ENCODE measurements around the gene VWA3B. TPM values are rescaled to one million over a fixed set of nuclear protein-coding genes. Genes with fewer than 3 reads are reported as not detected.
"Not testable (repeated sequence)": the region's sequence is repeated elsewhere in the genome, so short reads cannot be mapped to it uniquely, and the experiment has no call there.

VWA3B gene
- total RNA-seq, 1 experiment from 2014 or later, result not detected

DNA sequence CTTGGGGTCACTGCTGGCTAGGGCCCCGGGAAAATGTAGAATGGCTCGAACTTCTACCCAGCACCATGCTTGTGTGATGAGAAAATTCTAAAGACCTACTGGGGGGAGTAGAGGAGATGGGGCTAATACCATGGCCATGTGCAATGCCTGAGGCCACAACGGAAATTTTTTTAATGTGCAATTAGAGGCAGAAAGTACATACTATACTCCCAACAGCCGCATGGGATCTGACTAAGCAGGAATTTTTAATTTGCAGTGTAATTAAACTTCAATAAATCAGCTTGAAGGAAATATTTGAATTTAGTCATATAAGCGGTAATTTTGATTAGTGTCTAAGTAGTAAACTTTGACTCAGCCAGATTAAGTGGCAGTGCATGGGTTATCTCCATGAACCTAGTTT is 206.1 kb downstream of the VWA3B start:
- Histone ChIP-seq H3K4me1 (no peaks in the 10 kb centered on the region), H3K4me3 (no peak overlapping the region), H3K36me3 (no peaks in the 10 kb centered on the region), H3K9me3 (replicated peaks) (no peaks in the 10 kb centered on the region), H3K27me3 (peaks cover 7% of the 10 kb centered on the region; the same call in 1 of the 2 replicates), H3K27ac (no peak overlapping the region)
- DNase-seq, result no peak

DNA sequence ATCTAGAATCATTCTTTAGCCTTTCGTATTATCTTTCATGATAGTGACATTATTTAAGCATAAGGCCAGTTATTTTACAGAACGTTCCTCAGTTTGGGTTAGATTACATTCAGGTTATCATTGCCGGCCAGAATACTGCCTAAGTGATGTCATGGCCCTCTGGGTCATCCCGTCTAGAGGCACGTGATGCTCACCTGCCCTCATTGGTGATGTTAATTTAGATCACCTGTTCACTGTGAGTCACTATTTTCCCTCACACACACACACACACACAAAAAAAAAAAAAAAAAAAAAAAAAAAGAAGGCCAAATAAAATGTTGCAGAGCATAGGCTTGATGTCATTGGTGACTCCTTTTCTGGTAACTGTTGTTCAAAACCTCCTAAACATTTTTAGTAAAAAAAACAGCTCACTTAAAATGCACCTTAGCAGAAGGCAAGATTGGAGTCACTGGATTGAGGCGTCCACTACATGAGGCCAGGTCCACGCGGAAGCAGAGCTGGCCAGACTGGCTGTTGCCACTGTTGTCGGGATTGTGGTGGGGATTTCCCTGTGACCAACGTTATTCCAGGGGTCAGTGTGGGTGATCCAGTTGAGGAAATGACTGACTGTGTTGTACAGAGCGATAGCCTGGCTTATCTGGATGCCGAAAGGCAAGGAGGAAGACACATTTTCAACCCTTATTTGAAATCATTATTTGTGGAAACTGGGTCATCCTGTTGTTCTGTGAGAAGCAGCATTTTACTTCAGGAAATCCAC is 207.1 kb downstream of the VWA3B start:
- Histone ChIP-seq H3K9me3 (replicated peaks) (no peaks in the 10 kb centered on the region), H3K36me3 (no peaks in the 10 kb centered on the region), H3K27me3 (peaks cover 7% of the 10 kb centered on the region; the same call in 1 of the 2 replicates), H3K27ac (no peak overlapping the region), H3K4me3 (no peak overlapping the region), H3K4me1 (no peaks in the 10 kb centered on the region)
- no peak for DNase-seq

DNA sequence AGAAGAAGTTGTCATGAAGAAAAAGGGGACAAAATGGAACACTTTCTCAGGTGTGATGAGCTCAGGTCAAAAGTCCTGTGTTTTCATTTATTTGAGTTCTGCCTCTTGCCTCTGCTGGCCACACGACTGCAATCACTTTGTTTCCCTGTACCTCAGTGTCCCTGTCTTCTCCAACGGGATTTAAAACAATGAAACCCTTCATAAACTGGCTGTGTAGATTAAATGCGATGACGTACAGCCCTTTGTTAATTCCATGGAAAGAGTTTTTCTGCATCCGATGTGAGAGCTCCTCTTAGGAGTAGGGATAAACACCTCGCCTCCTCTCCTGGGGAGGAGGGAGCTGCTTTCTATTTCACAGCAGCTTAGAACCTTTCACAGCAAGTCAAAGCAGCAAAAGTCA is 207.7 kb downstream of the VWA3B start:
- no peak overlapping the region for H3K27ac ChIP-seq
- H3K36me3 ChIP-seq, result no peaks in the 10 kb centered on the region
- no peaks in the 10 kb centered on the region for H3K4me1 ChIP-seq
- DNase-seq, result no peak
- H3K9me3 ChIP-seq (replicated peaks), result no peaks in the 10 kb centered on the region
- peaks cover 7% of the 10 kb centered on the region; the same call in 1 of the 2 replicates for H3K27me3 ChIP-seq
- H3K4me3 ChIP-seq, result no peak overlapping the region

DNA sequence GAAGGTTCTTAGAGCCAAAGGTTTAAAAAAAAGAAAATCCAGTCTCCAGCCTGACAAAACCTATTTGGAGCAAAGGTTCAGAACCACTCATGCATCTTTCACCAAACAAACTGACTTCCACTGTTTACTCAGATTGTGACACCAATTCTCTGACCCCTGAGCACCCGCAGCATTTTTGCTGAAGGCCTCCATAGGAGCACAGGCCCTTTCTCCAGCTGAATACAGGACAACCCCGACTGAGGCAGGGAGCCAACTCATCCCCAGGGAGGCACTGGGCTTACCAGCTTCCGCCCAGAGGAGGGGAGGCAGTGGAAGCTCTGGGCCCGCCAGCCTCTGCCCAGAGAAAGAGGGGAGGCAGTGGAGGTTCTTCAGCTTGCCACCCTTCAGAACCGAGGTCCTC is 208.3 kb downstream of the VWA3B start:
- Histone ChIP-seq H3K27me3 (peaks cover 7% of the 10 kb centered on the region; the same call in 1 of the 2 replicates), H3K36me3 (no peaks in the 10 kb centered on the region), H3K27ac (no peak overlapping the region), H3K4me3 (no peak overlapping the region), H3K9me3 (replicated peaks) (no peaks in the 10 kb centered on the region), H3K4me1 (no peaks in the 10 kb centered on the region)
- no peak for DNase-seq

- no peak overlapping the region for H3K4me3 ChIP-seq
- H3K27ac ChIP-seq, result no peak overlapping the region
- no peaks in the 10 kb centered on the region for H3K36me3 ChIP-seq
- H3K4me1 ChIP-seq, result no peaks in the 10 kb centered on the region
- no peaks in the 10 kb centered on the region for H3K9me3 ChIP-seq (replicated peaks)
- peaks cover 7% of the 10 kb centered on the region; the same call in 1 of the 2 replicates for H3K27me3 ChIP-seq
- DNase-seq, result peak in 1 of 2 experiments; percentile 39
Measured at GRCh38 chr2:98295721-98296414, 208.9 kb downstream of the VWA3B start.

DNA sequence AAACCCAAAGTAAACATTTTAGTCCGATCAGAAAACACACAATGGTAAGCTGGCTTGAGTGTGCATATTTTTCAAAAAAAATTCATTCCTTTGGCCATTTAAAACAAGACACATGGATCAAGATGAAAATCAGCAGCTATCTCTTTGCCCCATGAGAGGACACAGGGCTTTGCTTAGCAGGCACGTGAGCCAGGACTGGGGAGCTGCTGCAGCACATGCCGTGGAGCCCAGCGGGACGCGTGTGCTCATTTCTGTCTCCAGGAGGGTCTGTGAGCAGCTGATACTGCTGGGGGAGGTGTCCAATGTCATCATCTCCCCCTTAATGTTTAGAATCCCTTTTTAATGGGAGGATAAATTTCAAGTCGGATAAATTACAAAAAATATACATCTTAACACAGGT is 209.5 kb downstream of the VWA3B start:
- peak; percentile 35 to 56 for DNase-seq
- H3K27me3 ChIP-seq, result peaks cover 7% of the 10 kb centered on the region; the same call in 1 of the 2 replicates
- no peak overlapping the region for H3K27ac ChIP-seq
- no peak overlapping the region for H3K4me3 ChIP-seq
- H3K36me3 ChIP-seq, result no peaks in the 10 kb centered on the region
- no peaks in the 10 kb centered on the region for H3K9me3 ChIP-seq (replicated peaks)
- no peaks in the 10 kb centered on the region for H3K4me1 ChIP-seq

GRCh38 chr2:98297817-98298682 is 211.1 kb downstream of the VWA3B start:
- H3K36me3 ChIP-seq, result no peaks in the 10 kb centered on the region
- DNase-seq, result no peak
- peaks cover 7% of the 10 kb centered on the region; the same call in 1 of the 2 replicates for H3K27me3 ChIP-seq
- no peak overlapping the region for H3K4me3 ChIP-seq
- H3K4me1 ChIP-seq, result no peaks in the 10 kb centered on the region
- no peak overlapping the region for H3K27ac ChIP-seq
- no peaks in the 10 kb centered on the region for H3K9me3 ChIP-seq (replicated peaks)

GRCh38 chr2:98298683-98299164 is 211.8 kb downstream of the VWA3B start:
- Histone ChIP-seq H3K4me3 (no peak overlapping the region), H3K27me3 (peaks cover 7% of the 10 kb centered on the region; the same call in 1 of the 2 replicates), H3K9me3 (replicated peaks) (no peaks in the 10 kb centered on the region), H3K4me1 (no peaks in the 10 kb centered on the region), H3K27ac (no peak overlapping the region), H3K36me3 (no peaks in the 10 kb centered on the region)
- no peak for DNase-seq

GRCh38 chr2:98299211-98299905 is 212.4 kb downstream of the VWA3B start:
- Histone ChIP-seq H3K9me3 (replicated peaks) (no peaks in the 10 kb centered on the region), H3K4me3 (no peak overlapping the region), H3K4me1 (no peaks in the 10 kb centered on the region), H3K36me3 (no peaks in the 10 kb centered on the region), H3K27ac (no peak overlapping the region), H3K27me3 (peaks cover 7% of the 10 kb centered on the region; the same call in 1 of the 2 replicates)
- DNase-seq, result no peak

GRCh38 chr2:98300141-98300874 is 213.3 kb downstream of the VWA3B start:
- no peaks in the 10 kb centered on the region for H3K36me3 ChIP-seq
- no peak for DNase-seq

GRCh38 chr2:98301469-98301868 is 214.5 kb downstream of the VWA3B start:
- Histone ChIP-seq H3K4me3 (no peak overlapping the region), H3K9me3 (replicated peaks) (no peaks in the 10 kb centered on the region), H3K36me3 (no peaks in the 10 kb centered on the region), H3K27ac (no peak overlapping the region), H3K4me1 (no peaks in the 10 kb centered on the region), H3K27me3 (no peaks in the 10 kb centered on the region)
- DNase-seq, result no peak

More at GRCh38 chr2:98300141-98300874, 213.3 kb downstream of the VWA3B start:
- Histone ChIP-seq H3K4me1 (no peaks in the 10 kb centered on the region), H3K27me3 (peaks cover 1% of the 10 kb centered on the region; the same call in 1 of the 2 replicates), H3K9me3 (replicated peaks) (no peaks in the 10 kb centered on the region), H3K4me3 (no peak overlapping the region), H3K27ac (no peak overlapping the region)

DNA sequence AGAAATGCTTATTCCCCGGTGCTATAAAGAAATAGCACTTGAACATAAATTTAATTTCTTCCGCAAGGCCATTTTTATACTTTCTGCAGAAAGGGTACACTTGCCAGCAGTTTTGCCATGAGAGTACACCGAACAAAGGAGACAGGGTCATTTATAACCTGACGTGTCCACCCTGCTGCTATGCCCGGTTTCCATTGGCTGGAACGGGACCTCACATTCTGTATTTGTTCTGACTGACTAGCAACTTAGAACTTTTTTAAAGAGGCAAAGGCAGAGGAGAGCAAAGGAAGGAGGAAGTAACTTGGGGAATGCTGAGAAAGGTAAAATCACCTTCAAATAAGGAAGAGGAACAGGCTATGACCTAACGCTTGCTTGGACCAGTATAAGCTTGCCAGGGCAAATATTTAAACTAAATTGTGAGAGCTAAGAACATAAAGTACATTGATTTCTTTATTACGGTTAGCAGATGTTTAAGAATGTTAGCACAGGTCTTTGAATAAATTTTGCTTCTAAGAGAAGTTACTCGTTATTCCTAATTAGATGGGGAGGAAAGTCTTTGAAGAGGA is 220.2 kb downstream of the VWA3B start:
- not testable (repeated sequence) for H3K27ac ChIP-seq, H3K27me3 ChIP-seq

DNA sequence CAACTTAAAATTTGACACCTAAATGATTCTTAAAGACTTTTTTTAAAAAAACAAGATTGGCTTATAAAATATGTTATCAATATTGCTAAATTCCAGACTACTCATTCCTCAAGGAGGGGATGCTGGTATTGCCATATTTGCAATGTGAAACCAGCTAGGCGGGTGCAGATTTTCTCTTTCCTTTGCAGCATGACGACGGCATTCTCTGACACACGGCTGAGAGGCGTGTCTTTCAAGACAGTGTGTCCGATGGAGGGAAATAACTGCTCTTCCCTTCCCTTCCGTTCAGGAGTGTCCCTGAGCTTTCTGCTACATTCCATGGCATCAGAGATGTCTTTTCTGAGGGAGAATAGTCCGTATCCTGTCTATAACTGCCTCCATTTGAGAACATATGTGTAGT is 221.1 kb downstream of the VWA3B start:
- no peak overlapping the region for H3K27ac ChIP-seq
- H3K36me3 ChIP-seq, result no peaks in the 10 kb centered on the region
- no peak overlapping the region for H3K4me3 ChIP-seq
- no peaks in the 10 kb centered on the region for H3K27me3 ChIP-seq
- H3K9me3 ChIP-seq (replicated peaks), result no peaks in the 10 kb centered on the region
- H3K4me1 ChIP-seq, result no peaks in the 10 kb centered on the region
- no peak for DNase-seq

More for the DNA sequence above, 220.2 kb downstream of the VWA3B start:
- not testable (repeated sequence) for H3K4me3 ChIP-seq; DNase-seq; H3K36me3 ChIP-seq; H3K9me3 ChIP-seq (replicated peaks); H3K4me1 ChIP-seq

Data from SJCRH30 (cell line).